Upper lobe of right lung (tissue), 1 donor: Measurements from ENCODE around the gene FASTKD1. TPM values are rescaled to one million over a fixed set of nuclear protein-coding genes. Genes with fewer than 3 reads are reported as not detected.

Experiments
- ATAC-seq: fragments of 200-7000 bp; cut with Tn5 transposase; one replicate; pipeline ENCODE4 v1.9.1; 2020; ENCODE audit warnings: mild to moderate bottlenecking, moderate library complexity
- DNase-seq: peaks from one replicate; pipeline ENCODE4 v3.0.0-alpha.2; 2020
- H3K27ac ChIP-seq: fragments of 200-600 bp; one replicate; pipeline ENCODE4 v1.8.0; 2022
- H3K27me3 ChIP-seq: fragments of 200-600 bp; one replicate; pipeline ENCODE4 v1.8.0; 2022; ENCODE audit warnings: mild to moderate bottlenecking
- H3K36me3 ChIP-seq: fragments of 200-600 bp; one replicate; pipeline ENCODE4 v1.8.0; 2022
- H3K4me1 ChIP-seq: fragments of 200-600 bp; one replicate; pipeline ENCODE4 v1.8.0; 2022
- H3K4me3 ChIP-seq: fragments of 200-600 bp; one replicate; pipeline ENCODE4 v1.8.0; 2022; ENCODE audit warnings: mild to moderate bottlenecking
- H3K9me3 ChIP-seq: fragments of 200-600 bp; one replicate; pipeline ENCODE4 v1.8.0; 2022
- CTCF ChIP-seq: fragments of 200-600 bp; IDR thresholded peaks from one replicate; pipeline ENCODE4 v1.8.0; 2022; ENCODE audit warnings: antibody characterized with exemption
- intact Hi-C: fragments of 100-400 bp; cut with DNase I; formaldehyde crosslinking; loops from one replicate; pipeline ENCODE4 v1.11.0; 2022
- total RNA-seq: library from RNA; stranded (reverse); fragmentation: NEBNext Ultra II Directional; extraction: Animal tissue kit (Norgen Biotek cat#: 25700); gene quantifications from one replicate; pipeline ENCODE4 v1.2.1, GENCODE V29; 2021
- donor health status: DM: no; HTN: yes; CAD: no; lungs with severe emphysema.

FASTKD1 gene
- total RNA-seq, 1 donor from 2014 or later = 31.2 TPM

- DNase-seq = no peak
- intact Hi-C loops = no loop called here
- Histone ChIP-seq H3K9me3 (no peaks in the 10 kb centered on the region), H3K4me3 (no peak overlapping the region), H3K4me1 (peaks cover 4% of the 10 kb centered on the region), H3K36me3 (no peaks in the 10 kb centered on the region), H3K27ac (no peak overlapping the region), H3K27me3 (no peaks in the 10 kb centered on the region)
- ATAC-seq = no peak
- TF ChIP-seq CTCF = no peak
Measured at GRCh38 chr2:169513926-169514325, 59.7 kb downstream of the FASTKD1 start.

DNA sequence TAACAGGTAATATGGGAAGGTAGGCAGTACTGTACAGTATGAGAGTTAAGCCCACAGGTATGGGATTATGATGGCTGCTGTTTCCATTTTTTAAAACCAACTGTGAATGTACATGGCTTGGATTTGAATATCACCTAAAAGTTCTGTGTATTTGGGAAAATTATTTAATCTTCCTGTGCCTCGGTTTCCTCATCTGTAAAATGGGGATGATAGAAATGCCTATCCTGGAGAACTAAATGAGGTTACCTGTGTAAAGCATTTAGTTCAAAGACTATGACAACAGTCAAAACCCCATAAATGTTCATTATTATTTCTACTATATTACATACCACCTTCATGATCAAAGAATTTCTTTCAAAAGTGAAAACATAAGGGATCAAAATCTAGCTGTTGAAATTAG is 60.6 kb downstream of the FASTKD1 start:
- intact Hi-C loops = no loop called here
- no peak for DNase-seq
- Histone ChIP-seq H3K27ac (no peak overlapping the region), H3K9me3 (no peaks in the 10 kb centered on the region), H3K27me3 (no peaks in the 10 kb centered on the region), H3K36me3 (no peaks in the 10 kb centered on the region), H3K4me3 (no peak overlapping the region), H3K4me1 (peaks cover 4% of the 10 kb centered on the region)
- TF ChIP-seq CTCF = no peak
- ATAC-seq = no peak

DNA sequence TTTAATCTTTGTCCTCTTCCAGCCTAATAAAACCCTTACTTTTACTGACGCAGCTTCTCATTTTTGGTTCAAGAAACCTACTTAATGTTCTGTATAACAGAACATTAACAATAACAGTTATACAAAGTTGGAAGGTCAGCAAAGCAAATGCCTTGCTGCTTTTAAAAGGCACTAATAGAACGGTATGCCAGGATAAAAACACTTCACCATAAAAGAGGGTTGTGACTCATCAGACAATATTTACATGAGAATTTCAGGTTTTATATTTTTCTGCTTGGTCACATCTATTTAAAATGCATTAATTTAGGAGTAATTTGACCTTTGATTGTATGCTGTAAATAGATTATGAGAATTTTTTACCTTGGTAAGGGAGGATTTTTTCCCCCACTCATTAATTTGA is 61.1 kb downstream of the FASTKD1 start:
- TF ChIP-seq CTCF = no peak
- H3K27me3 ChIP-seq = no peaks in the 10 kb centered on the region
- H3K9me3 ChIP-seq = no peaks in the 10 kb centered on the region
- intact Hi-C loops = no loop called here
- H3K4me1 ChIP-seq = peaks cover 4% of the 10 kb centered on the region
- no peak overlapping the region for H3K27ac ChIP-seq
- H3K36me3 ChIP-seq = no peaks in the 10 kb centered on the region
- no peak for DNase-seq
- ATAC-seq = no peak
- no peak overlapping the region for H3K4me3 ChIP-seq

DNA sequence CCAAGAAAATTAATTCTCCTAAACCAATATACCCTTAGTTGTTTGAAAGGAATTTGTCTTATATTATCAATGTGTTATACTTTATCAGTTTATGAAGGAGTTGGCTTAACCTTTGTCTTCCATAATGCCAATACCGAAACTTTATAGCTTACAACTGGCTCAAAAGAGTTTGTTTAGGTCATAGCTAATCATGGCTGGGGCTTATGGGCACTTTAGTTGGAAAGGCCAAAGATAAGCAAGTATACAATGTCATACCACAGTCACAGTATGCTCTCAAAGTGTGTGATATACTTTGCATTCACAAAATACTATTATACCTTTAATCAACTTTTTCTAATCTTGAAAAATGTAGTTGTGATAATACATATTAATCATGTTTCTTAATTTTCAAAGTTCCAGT is 61.8 kb downstream of the FASTKD1 start:
- ATAC-seq = no peak
- no peaks in the 10 kb centered on the region for H3K36me3 ChIP-seq
- H3K4me1 ChIP-seq = peaks cover 4% of the 10 kb centered on the region
- no peaks in the 10 kb centered on the region for H3K9me3 ChIP-seq
- TF ChIP-seq CTCF = no peak
- no peak overlapping the region for H3K4me3 ChIP-seq
- no peak for DNase-seq
- H3K27ac ChIP-seq = no peak overlapping the region
- no peaks in the 10 kb centered on the region for H3K27me3 ChIP-seq
- intact Hi-C loops = no loop called here

GRCh38 chr2:169510496-169510895 is 63.2 kb downstream of the FASTKD1 start:
- H3K9me3 ChIP-seq = no peaks in the 10 kb centered on the region
- intact Hi-C loops = no loop called here
- ATAC-seq (no peak), DNase-seq (no peak)
- no peak overlapping the region for H3K27ac ChIP-seq
- TF ChIP-seq CTCF = no peak
- H3K27me3 ChIP-seq = no peaks in the 10 kb centered on the region
- peaks cover 4% of the 10 kb centered on the region for H3K4me1 ChIP-seq
- H3K36me3 ChIP-seq = no peaks in the 10 kb centered on the region
- H3K4me3 ChIP-seq = no peak overlapping the region

DNA sequence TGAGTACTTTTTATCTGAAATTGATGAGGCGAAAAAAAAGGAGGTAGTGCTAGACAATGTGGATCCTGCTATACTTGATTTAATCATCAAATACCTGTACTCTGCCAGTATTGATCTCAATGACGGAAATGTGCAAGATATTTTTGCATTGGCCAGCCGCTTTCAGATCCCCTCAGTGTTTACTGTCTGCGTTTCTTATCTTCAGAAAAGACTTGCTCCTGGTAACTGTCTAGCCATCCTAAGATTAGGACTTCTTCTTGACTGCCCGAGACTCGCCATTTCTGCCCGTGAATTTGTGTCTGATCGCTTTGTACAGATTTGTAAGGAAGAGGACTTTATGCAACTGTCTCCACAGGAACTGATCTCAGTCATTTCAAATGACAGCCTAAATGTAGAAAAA is 63.7 kb downstream of the FASTKD1 start:
- H3K36me3 ChIP-seq = no peaks in the 10 kb centered on the region
- no peak for TF ChIP-seq CTCF
- ATAC-seq (no peak), DNase-seq (no peak)
- no peaks in the 10 kb centered on the region for H3K27me3 ChIP-seq
- H3K4me1 ChIP-seq = peaks cover 4% of the 10 kb centered on the region
- no peak overlapping the region for H3K27ac ChIP-seq
- no peaks in the 10 kb centered on the region for H3K9me3 ChIP-seq
- intact Hi-C loops = no loop called here
- H3K4me3 ChIP-seq = no peak overlapping the region
